Type B pancreatic cell (in vitro differentiated cells): Measurements from ENCODE around the gene DDX51. TPM values are rescaled to one million over a fixed set of nuclear protein-coding genes. Genes with fewer than 3 reads are reported as not detected.

Experiments
- DNase-seq: peaks from one replicate; pipeline ENCODE4 v3.0.0; 2021; ENCODE audit warnings: mixed read lengths; ENCODE audit not compliant: unreplicated experiment; ENCODE audit errors: extremely low spot score
- H3K27ac Mint-ChIP-seq: 2 replicates; pipeline ENCODE4 v1.8.0; 2021; ENCODE audit warnings: mild to moderate bottlenecking, mixed read lengths
- H3K27me3 Mint-ChIP-seq: 2 replicates; pipeline ENCODE4 v1.8.0; 2021; ENCODE audit warnings: mixed read lengths
- H3K36me3 Mint-ChIP-seq: 2 replicates; pipeline ENCODE4 v1.8.0; 2021; ENCODE audit warnings: mixed read lengths
- H3K4me1 Mint-ChIP-seq: one replicate; pipeline ENCODE4 v1.8.0; 2021; ENCODE audit warnings: mixed read lengths; ENCODE audit not compliant: unreplicated experiment
- H3K4me3 Mint-ChIP-seq: 2 replicates; pipeline ENCODE4 v1.8.0; 2021; ENCODE audit warnings: mild to moderate bottlenecking, mixed read lengths
- H3K9me3 Mint-ChIP-seq: 2 replicates; pipeline ENCODE4 v1.8.0; 2021; ENCODE audit warnings: mixed read lengths
- CTCF ChIP-seq: fragments of 200-600 bp; sonication (generic); conservative IDR thresholded peaks from 2 replicates; pipeline ENCODE4 v1.5.0; 2021; ENCODE audit warnings: antibody characterized with exemption, mild to moderate bottlenecking
- total RNA-seq: library from RNA; stranded (reverse); gene quantifications from 2 replicates; pipeline ENCODE4 v1.2.1, GENCODE V29; 2021; ENCODE audit warnings: low replicate concordance

The DDX51 gene
- total RNA-seq, 1 donor from 2014 or later = 30.5 TPM

- Mint-ChIP-seq H3K27me3 (peaks cover 78% of the 10 kb centered on the region), H3K4me1 (peaks cover 3% of the 10 kb centered on the region), H3K27ac (no peak overlapping the region), H3K36me3 (no peaks in the 10 kb centered on the region), H3K9me3 (no peaks in the 10 kb centered on the region), H3K4me3 (no peak overlapping the region)
- no peak for DNase-seq
- TF ChIP-seq CTCF = no peak
These were observed 42.2 kb upstream of the DDX51 start for GRCh38 chr12:132186208-132186856.

GRCh38 chr12:132185705-132186104 is 41.6 kb upstream of the DDX51 start:
- Mint-ChIP-seq H3K27ac (no peak overlapping the region), H3K4me1 (peaks cover 3% of the 10 kb centered on the region), H3K9me3 (no peaks in the 10 kb centered on the region), H3K27me3 (peaks cover 78% of the 10 kb centered on the region), H3K4me3 (no peak overlapping the region), H3K36me3 (no peaks in the 10 kb centered on the region)
- no peak for TF ChIP-seq CTCF
- no peak for DNase-seq

GRCh38 chr12:132182711-132183365 is 38.7 kb upstream of the DDX51 start:
- no peak overlapping the region for H3K4me3 Mint-ChIP-seq
- no peaks in the 10 kb centered on the region for H3K9me3 Mint-ChIP-seq
- H3K27ac Mint-ChIP-seq = no peak overlapping the region
- no peak for TF ChIP-seq CTCF
- no peaks in the 10 kb centered on the region for H3K4me1 Mint-ChIP-seq
- no peaks in the 10 kb centered on the region for H3K36me3 Mint-ChIP-seq
- H3K27me3 Mint-ChIP-seq = peaks cover 84% of the 10 kb centered on the region
- no peak for DNase-seq

GRCh38 chr12:132182206-132182710 is 38.1 kb upstream of the DDX51 start:
- H3K36me3 Mint-ChIP-seq = no peaks in the 10 kb centered on the region
- H3K4me3 Mint-ChIP-seq = no peak overlapping the region
- TF ChIP-seq CTCF = no peak
- no peaks in the 10 kb centered on the region for H3K9me3 Mint-ChIP-seq
- H3K27me3 Mint-ChIP-seq = peaks cover 80% of the 10 kb centered on the region
- no peaks in the 10 kb centered on the region for H3K4me1 Mint-ChIP-seq
- DNase-seq = no peak
- H3K27ac Mint-ChIP-seq = no peak overlapping the region

- Mint-ChIP-seq H3K36me3 (no peaks in the 10 kb centered on the region), H3K4me3 (no peak overlapping the region), H3K27ac (no peak overlapping the region), H3K4me1 (no peaks in the 10 kb centered on the region), H3K27me3 (peaks cover 81% of the 10 kb centered on the region), H3K9me3 (no peaks in the 10 kb centered on the region)
- no peak for DNase-seq
- no peak for TF ChIP-seq CTCF
These were observed 37.6 kb upstream of the DDX51 start for GRCh38 chr12:132181570-132182200.
